ENCODE data around the gene HOXA11.
A peak's percentile ranks its signal among the peaks of the same experiment; 100 is the strongest.

HOXA11 gene

DNA sequence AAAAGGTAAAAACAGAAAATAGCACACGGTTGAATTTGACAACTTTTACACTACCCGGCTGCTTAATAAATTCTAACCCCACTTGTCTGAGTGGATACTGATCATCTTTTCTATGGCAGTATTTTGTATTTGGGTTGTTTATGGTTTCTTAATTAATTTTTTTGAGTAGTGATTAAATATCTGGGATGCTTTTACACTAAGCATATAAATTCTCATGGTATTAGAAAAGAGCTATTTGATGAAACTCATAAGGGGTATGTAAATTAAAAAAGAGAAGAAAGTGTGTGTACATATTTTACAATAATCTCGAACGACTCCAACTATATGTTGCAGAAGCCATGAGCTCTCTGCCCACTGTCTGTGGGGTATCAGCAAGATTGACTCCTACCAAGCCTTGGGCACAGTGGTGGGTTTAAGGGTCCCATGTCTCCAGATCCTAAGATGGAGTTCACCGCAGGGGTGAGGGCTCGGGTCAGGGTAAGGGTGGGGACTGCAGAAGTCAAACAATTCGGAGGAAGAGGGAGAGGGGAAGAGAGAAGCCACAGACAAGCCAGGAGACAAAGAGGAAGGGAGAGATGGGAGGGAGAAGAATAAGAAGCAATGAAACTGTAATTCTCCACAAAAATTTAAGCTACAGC lies 22.4 kb upstream of the HOXA11 start:
- no peak for DNase-seq (ENCODE audit: low read depth in 2 of 2, low spot score in 1 of 2)

DNA sequence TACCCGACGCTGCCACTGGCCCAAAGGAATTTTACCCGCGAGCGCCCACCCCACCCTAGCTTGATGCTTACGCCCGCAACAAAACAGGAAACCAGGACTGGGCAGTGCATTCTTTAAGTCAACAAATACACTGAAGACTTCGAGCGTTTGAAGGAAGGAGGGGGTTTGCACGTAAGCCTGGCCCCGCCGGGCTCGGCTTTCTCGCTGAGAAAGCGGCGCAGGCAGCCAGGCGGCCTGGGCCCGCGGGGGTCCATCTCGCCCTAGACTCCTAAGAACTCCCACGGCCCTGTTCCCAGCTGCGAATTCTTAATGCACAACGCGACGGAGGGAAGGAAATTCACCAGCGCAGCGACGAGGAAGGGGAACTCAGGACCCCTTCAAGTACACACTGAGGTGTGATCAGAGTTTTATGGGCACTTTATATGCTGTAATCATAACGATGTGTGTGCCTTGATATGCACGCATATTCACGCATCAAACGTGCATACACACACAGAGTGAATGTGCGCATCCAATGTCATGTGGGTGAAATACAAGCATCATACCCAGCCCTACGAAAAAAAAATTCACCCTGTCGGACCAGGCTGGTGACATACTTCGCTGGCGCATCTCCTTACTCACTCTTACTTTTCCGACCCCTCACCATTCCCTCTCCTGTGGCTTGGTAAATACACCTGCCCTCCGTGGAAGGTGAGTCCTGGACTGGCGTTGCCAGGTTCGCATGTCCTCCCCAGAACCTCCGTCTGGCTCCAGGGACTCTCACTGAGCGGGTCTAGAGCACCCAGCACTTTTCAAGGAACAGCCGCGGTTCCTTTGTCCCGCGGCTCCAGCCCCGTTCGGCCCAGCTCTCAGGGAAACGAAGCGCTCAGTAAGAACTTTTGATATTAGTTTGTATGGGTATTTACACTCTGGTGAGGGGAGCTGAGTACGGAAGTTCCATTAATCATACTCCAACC lies 20.6 kb upstream of the HOXA11 start:
- DNase-seq (ENCODE audit: low read depth in 2 of 2, low spot score in 1 of 2) = no peak

DNA sequence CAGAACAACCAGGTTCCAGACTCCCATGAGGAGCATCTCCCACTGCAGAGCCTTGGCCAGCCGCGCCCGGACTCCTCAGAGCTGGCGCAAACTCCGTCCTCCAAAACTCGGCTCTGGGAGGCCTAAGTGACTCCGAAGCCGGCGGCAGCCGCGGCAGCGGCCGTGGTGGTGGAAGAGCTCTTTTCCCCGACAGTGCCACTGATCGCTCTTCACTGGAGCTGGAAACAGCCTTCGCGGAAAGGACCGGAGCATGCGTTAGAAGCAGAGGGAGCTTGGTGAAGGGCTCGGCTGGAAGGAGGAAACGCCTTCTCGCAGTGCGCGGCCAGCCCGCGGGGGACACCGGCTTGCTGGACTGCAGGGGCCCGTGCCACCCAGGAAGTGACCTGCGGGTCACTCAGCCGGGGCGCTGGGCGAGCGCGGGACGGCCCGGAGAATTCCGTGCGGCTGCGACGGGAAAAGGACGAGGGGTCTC lies 19.9 kb upstream of the HOXA11 start:
- DNase-seq (ENCODE audit: low read depth in 2 of 2, low spot score in 1 of 2) = no peak

DNA sequence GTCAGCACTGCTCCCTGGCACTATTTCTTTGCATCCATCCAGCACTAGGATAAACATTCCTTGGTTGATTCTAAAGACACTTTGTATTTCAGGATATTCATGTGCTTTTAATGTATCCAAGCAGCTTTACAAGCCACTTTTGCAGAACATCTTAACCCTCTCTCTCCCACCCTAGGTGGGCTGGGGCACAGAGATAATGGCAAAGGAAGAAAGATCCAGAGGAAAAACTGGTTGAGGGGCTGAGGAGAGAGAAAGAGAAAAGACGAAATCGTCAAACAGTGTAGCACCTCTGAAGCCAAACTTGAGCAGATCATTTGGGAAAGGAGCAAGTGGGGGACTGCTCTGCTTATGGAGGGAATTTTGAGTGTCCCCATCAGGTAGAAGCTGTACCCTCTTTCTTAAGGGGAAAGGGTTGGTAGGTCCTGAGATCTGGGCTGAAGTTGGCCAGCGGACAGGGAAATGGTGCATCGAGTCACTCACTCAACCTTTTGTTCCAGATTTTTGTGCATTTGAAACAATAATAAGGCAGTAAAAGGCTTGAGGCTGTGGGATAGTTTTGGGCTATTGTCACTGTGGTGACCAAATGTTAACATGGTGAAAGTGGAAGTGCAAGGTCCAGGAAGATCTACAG lies 19.0 kb upstream of the HOXA11 start:
- no peak for DNase-seq (ENCODE audit: low read depth in 2 of 2, low spot score in 1 of 2)

DNA sequence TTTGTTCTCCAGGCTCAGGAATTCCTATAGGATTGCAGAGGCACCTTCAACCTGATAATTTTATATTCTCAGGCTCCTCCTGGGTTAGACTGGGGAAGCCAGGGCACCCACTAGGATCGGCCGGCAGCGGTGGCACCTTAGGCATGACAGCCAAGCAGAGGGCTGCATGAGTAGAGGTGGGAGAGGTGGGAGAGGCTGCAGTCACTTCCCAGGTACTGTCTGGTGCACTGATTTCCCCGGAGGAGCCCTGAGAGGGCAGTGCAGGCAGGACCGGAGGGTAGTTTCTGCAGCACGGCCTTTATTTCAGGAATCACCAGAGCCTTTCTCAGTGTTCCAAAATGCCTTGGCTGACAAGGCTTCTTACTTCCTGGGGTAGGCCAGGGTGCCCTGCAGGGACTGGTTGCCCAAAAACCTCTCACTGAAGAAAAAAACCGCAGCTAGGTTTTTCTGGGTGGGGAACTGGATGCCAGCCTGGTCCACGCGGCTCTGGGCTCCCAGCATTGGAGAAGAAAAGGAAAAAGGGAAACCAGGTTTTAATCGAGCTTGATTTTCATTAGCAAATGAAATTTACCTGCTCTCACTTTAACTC lies 18.4 kb upstream of the HOXA11 start:
- no peak for DNase-seq (ENCODE audit: low read depth in 2 of 2, low spot score in 1 of 2)

DNA sequence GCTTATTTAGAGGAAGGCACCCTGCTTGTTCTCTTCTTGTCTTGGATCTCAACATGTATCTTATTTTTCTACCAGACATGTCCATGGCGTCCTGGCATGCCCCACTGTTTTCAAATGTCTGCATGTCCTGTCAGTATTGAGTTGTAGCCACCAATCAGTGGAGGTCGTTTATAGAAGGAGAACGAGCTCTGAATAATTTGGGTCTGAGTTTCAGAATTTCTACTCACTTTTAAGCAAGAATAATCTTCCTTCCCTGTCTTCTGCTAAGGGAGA lies 17.8 kb upstream of the HOXA11 start:
- DNase-seq (ENCODE audit: low read depth in 2 of 2, low spot score in 1 of 2) = no peak

DNA sequence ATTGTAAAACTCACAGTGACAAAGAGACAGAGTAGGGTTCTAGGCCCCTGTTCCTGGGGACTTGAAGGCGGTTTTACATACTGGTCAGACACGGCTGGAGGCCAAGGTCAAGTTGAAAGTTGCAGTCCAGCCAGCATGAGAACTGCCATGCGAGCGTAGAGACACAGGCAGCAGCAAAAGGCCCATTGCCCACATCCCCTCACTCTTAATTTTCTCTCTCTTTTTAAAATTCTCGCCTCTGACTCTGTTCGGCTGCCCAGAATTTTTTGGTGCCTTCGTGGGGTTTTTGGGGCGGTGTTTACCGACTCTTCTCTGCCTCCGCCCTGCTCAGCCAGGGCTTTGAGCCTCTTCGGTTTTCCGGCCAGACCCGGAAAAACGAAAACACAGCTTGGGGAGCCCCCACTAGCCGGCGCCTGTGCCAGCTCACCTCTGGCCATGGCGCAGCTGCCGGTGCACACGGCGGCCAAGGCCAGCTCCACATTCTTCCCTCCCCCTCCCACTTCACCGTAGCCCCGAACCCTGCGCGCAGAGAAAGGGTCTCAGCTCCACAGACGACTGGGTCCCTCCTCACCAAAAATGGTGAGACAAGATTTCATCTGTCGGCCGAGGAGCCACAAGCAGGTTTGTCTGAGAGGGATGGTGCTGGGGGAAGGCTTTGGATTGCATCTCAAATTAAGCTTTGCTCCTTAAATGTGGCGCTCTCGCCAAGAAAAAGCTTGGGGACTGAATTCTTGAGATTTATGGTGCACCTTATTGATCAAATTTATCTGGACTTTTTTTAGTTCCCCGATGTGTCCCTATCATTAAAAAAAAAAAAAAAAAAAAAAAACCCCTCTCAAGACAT lies 17.2 kb upstream of the HOXA11 start:
- no peak for DNase-seq (ENCODE audit: low read depth in 2 of 2, low spot score in 1 of 2)

DNA sequence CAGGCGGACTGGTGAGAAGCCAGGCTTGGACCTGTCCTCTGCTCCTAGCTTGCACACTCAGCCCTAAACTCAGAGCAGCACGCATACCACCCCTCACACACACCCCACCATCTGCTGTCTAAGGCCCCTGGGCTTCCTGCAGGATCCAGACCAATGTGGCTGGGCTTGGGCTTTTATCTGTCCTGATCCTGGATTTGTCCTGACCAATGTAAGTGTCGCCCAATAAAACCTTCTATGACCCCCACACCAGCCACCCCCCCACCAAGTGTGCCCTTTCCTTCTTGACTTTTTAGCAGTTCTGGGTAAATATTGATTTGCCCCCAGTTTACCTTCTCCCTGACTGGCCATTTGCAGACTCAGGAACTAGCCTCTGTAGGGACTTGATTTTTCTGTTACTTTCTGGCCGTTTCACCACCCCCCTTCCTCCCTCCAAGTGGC lies 16.6 kb upstream of the HOXA11 start:
- no peak for DNase-seq (ENCODE audit: low read depth in 2 of 2, low spot score in 1 of 2)

DNA sequence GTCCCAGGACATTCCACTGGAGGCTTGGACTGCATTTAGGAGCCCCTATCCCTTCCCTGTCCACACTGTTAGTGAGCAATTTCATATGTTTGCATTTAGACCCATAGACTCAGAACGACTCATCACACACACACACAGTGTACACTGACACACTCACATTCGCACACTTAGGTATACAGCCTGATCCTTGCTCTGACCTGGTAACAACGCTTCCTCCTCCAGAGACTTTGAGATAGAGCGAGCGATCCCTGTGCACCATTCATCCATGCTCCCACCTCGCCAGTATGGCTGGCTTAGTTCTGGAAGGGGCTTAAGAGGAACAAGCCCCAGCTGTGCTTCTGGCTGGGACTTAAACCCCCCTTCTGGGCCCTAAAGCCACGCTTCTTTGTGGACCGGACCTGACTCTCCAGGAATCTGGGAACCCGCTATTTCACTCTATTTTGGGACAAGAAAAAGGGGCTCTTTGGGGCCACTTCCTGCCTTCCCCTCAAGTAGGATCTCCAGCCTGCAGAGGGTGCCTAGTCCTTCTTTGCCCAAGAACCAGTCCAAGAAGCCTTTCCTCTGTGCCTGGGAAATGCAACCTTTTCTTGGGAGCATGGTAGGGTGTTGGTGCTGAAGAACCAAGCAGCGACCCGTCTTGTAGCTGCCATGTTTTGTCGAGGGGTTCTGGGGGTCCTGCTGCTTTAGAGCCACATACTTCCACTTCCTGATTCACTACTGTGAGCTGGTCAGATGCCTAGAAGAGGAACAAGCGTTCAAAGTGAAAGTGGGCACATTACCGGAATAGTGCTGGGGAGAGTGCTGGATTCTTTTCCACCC lies 15.9 kb upstream of the HOXA11 start:
- no peak for DNase-seq (ENCODE audit: low read depth in 2 of 2, low spot score in 1 of 2)

DNA sequence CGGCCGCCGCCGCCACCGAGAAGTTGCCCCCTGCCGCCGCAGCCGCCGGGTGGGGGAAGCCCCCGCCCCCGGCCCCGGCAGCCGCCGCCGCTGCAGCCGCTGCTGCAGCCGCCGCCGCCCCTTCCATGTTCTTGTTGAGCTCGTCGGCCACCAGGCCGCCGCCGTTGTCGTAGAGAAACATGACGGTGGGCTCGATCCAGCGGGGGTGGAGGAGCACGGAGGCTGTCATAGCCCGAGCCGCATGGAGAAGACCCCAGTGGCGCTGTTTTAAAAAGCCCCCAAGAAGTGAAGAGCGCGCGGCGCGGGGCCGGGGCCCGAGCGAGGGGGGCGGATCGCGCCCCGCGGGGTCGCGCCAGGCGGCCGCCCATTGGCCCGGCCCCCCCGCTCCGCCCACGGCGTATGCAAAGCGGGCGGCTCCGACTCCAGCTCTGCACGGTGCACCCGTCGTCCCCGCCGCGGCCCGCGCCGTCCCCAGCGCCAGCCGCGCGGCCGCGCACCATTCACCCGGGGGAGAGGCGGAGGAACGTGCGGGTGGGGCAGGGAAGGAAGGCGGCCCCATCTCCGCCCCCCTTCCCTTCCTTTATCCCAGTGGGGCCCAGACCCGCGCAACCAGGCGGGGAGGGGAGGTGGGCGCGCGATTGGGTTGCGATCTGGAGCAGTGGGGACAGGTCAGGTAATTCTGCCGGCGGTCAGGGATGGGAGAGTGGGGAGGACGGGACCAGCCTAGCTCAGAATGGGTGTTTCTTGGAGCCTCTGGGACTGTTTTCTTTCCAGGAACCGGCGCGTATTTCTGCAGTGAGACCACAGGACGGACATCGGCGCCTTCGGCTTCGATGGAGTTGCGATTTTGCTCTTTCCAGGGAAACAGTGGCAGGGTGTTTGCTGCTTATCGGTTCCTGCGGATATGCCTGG lies 15.1 kb upstream of the HOXA11 start, which contains the start of gene HOXA13:
Gene HOXA13 (minus strand): TSS at position 243 of the 912 bp plus-strand sequence. CDS start 14 bp downstream, at position 229.
- DNase-seq (ENCODE audit: low read depth in 2 of 2, low spot score in 1 of 2) = no peak

DNA sequence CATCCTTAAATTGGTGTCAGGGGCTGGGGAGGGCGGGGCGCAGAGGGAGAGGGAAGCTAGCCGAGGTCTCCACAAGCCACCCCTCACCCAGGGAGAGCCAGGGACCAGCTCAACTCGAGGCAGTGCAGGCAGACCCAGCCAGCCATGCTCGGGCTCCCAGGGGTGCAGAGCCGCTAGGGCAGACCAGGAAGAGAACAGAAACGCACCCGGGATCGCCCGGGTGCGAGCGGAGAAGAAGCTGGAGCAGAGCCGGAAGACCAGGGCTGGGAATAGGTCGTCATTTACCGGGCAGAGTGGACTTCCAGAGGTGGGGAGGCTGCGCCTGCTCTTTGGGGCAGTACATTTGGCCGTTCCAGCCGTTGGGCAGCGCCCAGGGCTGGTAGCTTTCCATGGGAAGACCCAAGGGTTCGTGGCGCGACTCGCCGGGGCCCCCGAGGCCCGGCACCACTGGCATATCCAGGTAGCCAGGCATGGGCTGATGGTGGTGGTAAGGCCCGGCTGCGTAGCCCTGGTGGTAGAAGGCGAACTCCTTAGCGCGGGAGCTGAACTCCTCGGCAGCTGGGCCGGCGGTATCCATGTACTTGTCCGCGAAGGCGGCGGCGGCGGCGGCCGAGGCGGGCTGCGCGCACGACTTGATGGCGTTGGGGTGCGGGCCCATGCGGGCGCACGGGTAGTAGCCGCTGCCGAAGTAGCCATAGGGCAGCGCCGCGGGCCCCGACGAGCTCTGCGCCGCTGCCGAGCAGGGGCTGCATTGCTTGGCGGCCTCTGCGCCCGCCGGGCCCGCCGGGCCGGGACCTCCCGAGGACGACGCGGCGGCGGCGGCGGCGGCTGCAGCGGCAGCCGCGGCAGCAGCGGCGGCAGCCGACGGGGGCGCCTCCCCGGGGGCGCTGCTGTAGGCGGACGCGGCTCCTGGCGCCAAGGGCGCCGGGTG lies 14.1 kb upstream of the HOXA11 start:
- no peak for DNase-seq (ENCODE audit: low read depth in 2 of 2, low spot score in 1 of 2)

DNA sequence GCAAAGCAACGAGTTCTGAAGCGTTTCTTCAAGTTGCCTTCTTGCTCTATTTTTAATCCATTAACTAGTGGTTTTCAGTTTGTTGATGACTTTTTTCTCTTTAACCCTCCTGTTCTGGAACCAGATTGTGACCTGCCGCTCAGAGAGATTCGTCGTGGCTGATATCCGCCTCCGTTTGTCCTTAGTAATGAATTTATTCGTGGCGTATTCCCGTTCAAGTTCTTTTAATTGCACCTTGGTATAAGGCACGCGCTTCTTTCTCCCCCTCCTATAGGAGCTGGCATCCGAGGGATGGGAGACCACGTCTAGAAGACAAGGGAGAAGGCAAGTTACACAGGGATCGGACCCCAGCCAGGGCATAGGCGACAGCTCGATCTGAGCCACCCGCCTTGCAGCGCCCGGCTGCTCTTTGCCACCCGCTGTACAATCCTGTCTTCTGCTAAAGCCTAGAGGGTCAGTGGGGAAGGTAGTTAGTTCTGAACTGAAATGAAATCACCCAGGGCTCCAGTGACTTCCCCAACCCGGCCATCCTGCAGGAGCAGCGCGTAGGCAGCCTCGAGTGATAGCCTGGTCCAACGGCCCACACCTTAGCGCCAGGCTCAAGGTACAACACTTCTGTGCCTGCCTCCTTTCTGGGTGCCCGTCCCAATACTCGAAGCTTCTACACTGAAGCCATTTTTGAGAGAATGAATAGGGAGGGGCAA lies 13.3 kb upstream of the HOXA11 start:
- DNase-seq (ENCODE audit: low read depth in 2 of 2, low spot score in 1 of 2) = no peak

DNA sequence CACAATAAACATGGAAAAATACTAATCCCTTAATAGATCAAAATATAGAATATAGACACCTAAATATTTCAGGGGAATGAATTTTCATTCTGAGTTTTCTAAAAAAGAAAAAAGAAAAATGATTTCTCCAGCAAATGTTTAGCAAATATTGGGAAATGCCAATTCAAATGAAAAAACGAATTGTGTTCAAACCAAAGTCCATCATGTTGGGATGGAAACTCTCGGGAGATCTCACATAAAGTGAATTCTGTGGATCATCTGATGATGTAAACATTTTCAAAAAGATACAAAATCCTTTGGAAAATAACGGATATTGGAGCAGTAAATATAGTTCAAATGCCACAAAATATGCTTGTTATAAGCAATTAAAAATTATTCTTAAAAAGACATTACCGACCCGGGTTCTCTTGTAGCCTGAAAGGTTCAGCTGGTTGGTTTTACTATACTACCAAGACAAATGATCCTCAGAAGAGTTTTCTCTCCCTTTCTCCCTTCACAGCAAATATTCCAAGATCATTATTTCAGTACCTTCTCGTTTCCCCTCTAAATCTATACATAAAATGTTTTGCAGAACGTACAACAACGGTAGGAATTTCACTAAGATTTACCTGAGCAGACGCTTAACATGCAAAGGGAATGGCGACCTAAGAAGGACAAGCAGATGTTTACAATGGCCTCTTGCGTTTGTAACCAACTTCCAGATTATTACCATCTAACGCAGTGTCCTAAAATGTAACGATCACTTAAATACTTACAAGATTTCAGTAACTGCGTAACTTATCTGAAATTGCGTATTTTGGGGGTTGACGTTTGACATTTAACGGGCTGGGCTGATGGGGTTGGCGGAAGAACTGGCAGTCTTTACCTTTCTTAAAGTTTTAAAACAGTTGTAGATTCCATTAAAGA lies 12.4 kb upstream of the HOXA11 start:
- no peak for DNase-seq (ENCODE audit: low read depth in 2 of 2, low spot score in 1 of 2)

DNA sequence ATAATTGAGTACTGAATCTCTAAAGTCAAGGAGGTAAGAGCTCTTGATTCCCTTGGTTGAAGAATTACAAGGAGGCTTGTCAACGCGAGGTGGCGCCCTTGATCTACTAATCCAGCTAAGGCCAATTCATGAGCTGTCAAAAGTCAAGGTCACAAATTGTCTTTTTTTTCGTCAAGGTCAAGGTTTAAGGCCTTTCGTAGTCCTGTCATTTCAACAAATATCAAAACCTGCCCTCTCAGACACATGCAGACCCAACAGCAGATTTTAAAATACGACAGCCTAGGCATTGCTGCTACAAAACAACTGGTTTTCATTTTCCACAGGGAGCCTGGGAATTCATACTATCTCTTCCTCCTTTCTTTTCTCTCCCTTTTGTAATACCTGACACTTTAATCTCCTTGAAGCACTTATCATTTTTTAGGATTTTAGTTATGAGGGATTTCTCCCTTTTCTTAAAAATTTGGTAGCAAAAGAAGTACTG lies 11.3 kb upstream of the HOXA11 start:
- DNase-seq (ENCODE audit: low read depth in 2 of 2, low spot score in 1 of 2) = peak; percentile 56 to 85

DNA sequence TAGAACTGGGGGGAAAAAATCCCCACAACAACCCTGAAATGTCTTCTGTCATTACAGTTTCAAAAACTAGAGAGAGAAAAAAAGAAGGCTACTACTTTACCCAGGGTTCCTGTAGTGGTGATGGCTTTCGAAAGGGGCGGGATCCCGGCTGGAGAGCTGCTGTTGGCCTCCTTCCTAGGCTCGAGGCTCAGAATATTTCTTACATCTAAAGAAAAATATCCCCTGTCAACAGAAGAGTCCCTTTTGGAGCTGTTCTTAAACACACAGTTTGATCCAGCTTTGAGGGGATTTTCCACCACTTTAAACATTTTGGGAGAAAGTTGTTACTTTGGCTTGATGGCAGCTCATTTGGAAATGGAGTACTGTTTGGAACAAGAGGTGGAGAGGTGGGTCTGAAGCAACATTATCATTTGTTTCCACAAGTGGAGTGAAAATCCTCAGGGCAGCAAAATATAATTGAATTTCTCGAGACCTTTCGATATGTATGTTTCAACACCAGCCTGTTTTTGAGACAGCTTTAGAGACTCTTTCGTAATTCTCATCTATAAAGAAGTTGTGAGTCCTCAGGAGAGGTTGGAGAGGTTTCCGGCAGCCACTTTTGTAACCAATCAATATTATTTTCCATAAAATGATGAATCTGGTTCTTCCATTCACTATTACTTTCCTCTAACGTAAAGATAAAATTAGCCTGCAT lies 9.8 kb upstream of the HOXA11 start:
- DNase-seq (ENCODE audit: low read depth in 2 of 2, low spot score in 1 of 2) = no peak

Measured in stimulated activated CD8-positive, alpha-beta memory T cell treated with anti-CD3 and anti-CD28 coated beads, Interleukin-4, amount 100 ng/mL, for 4 hours (primary cell).